ENCODE results near the gene SLC5A5. TPM values are rescaled to one million over a fixed set of nuclear protein-coding genes. Genes with fewer than 3 reads are reported as not detected.
A peak's percentile ranks its signal among the peaks of the same experiment; 100 is the strongest.
"Not testable (repeated sequence)": the region's sequence is repeated elsewhere in the genome, so short reads cannot be mapped to it uniquely, and the experiment has no call there.

The SLC5A5 gene
- total RNA-seq, 2 donors from 2014 or later, result not detected

DNA sequence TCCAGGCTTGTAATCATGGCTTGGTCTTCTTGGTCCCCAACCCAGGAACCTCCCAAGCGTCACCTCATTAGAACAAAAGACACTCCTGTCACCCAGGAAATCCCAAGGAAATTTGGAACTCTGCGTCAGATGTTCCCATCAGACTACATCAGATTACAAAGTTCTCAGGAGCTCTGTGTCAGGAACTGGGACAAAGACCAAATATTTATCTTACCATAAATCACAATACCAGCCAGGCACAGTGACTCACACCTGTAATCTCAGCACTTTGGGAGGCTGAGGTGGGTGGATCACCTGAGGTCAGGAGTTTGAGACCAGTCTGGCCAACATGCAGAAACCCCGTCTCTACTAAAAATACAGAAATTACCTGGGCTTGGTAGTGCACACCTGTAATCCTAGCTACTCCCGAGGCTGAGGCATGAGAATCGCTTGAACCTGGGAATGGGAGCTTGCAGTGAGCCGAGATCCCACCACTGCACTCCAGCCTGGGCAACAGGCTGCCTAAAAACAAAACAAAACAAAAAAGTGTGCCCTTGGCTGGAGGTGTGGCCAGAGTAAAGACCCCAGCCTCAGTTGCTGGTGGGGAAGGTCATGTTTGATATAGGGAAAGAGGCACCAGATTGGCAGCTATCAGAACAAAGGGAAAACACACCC, 44.3 kb downstream of the SLC5A5 start:
- Histone ChIP-seq H3K36me3 (no peaks in the 10 kb centered on the region), H3K4me3 (no peak overlapping the region), H3K9me3 (no peaks in the 10 kb centered on the region), H3K27me3 (no peaks in the 10 kb centered on the region), H3K9ac (ENCODE audit: low read depth in 2 of 2, low read length in 2 of 2) (no peak overlapping the region), H3K4me1 (no peaks in the 10 kb centered on the region), H3K27ac (no peak overlapping the region)
- peak; percentile 25 for DNase-seq
- intact Hi-C loops (cut with DNase I), result no loop called here
- TF ChIP-seq, protein P1, sequence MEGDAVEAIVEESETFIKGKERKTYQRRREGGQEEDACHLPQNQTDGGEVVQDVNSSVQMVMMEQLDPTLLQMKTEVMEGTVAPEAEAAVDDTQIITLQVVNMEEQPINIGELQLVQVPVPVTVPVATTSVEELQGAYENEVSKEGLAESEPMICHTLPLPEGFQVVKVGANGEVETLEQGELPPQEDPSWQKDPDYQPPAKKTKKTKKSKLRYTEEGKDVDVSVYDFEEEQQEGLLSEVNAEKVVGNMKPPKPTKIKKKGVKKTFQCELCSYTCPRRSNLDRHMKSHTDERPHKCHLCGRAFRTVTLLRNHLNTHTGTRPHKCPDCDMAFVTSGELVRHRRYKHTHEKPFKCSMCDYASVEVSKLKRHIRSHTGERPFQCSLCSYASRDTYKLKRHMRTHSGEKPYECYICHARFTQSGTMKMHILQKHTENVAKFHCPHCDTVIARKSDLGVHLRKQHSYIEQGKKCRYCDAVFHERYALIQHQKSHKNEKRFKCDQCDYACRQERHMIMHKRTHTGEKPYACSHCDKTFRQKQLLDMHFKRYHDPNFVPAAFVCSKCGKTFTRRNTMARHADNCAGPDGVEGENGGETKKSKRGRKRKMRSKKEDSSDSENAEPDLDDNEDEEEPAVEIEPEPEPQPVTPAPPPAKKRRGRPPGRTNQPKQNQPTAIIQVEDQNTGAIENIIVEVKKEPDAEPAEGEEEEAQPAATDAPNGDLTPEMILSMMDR (IDR thresholded peaks at IDR 0.05), result no peak

DNA sequence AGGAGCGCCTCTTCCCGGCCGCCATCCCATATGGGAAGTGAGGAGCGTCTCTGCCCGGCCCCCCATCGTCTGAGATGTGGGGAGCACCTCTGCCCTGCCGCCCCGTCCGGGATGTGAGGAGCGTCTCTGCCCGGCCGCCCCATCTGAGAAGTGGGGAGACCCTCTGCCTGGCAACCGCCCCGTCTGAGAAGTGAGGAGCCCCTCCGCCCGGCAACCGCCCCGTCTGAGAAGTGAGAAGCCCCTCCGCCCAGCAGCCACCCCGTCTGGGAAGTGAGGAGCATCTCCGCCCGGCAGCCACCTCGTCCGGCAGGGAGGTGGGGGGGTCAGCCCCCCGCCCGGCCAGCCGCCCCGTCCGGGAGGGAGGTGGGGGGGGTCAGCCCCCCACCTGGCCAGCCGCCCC, 46.4 kb downstream of the SLC5A5 start:
- DNase-seq; H3K27me3 ChIP-seq; H3K4me3 ChIP-seq; intact Hi-C loops (cut with DNase I); H3K36me3 ChIP-seq; H3K9ac ChIP-seq (ENCODE audit: low read depth in 2 of 2, low read length in 2 of 2); H3K27ac ChIP-seq; H3K9me3 ChIP-seq; H3K4me1 ChIP-seq: not testable (repeated sequence)

DNA sequence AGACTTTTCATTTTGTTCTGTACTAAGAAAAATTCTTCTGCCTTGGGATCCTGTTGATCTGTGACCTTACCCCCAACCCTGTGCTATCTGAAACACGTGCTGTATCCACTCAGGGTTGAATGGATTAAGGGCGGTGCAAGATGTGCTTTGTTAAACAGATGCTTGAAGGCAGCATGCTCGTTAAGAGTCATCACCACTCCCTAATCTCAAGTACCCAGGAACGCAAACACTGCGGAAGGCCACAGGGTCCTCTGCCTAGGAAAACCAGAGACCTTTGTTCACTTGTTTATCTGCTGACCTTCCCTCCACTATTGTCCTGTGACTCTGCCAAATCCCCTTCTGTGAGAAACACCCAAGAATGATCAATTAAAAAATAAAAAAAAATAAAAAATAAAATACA, 47.4 kb downstream of the SLC5A5 start:
- intact Hi-C loops (cut with DNase I); H3K27me3 ChIP-seq; H3K36me3 ChIP-seq; H3K27ac ChIP-seq; H3K4me3 ChIP-seq; H3K9me3 ChIP-seq; DNase-seq; H3K4me1 ChIP-seq; H3K9ac ChIP-seq (ENCODE audit: low read depth in 2 of 2, low read length in 2 of 2): not testable (repeated sequence)

DNA sequence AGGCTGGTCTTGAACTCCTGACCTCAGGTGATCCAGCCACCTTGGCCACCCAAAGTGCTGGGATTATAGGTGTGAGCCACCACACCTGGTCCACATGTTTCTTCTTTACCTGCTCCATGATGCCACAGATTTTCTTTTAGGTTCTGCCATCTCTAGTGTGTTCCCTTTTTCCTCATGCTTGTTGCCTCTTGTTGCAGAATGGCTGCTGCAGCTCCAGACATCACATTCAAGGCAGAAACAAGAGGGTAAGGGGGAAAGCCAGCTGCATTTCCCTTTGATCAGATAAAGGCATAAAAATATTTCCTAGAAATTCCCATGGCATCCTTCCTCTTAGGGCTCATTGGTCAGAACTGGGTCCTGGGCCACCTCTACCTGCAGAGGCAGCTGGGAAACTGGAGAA, 48.8 kb downstream of the SLC5A5 start:
- intact Hi-C loops (cut with DNase I), result no loop called here
- Histone ChIP-seq H3K27me3 (no peaks in the 10 kb centered on the region), H3K4me1 (no peaks in the 10 kb centered on the region), H3K9ac (ENCODE audit: low read depth in 2 of 2, low read length in 2 of 2) (no peak overlapping the region), H3K36me3 (no peaks in the 10 kb centered on the region), H3K27ac (no peak overlapping the region), H3K4me3 (no peak overlapping the region), H3K9me3 (no peaks in the 10 kb centered on the region)
- TF ChIP-seq, protein P1 (IDR thresholded peaks at IDR 0.05), result no peak
- no peak for DNase-seq

DNA sequence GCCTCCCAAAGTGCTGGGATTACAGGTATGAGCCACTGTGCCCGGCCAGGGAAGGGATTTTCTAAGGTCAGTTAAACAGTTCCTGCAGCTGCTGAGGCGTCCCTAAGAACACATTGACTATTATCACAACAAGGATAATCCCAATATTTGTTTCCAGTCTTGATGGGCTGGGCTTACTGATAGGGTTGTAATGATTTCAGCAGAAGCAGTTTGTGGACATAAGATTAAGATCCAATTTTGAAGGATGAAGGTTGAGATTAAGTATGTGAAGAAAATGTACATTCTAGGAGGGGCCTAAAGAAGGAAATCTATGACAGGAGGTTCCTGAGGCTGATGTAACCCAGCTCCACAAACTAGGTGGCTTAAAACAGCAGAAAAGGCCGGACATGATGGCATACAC, 50.4 kb downstream of the SLC5A5 start:
- Histone ChIP-seq H3K9me3 (no peaks in the 10 kb centered on the region), H3K9ac (ENCODE audit: low read depth in 2 of 2, low read length in 2 of 2) (no peak overlapping the region), H3K36me3 (no peaks in the 10 kb centered on the region), H3K4me1 (no peaks in the 10 kb centered on the region), H3K27ac (no peak overlapping the region), H3K4me3 (no peak overlapping the region), H3K27me3 (no peaks in the 10 kb centered on the region)
- intact Hi-C loops (cut with DNase I), result no loop called here
- DNase-seq, result no peak
- TF ChIP-seq, protein P1 (IDR thresholded peaks at IDR 0.05), result no peak

DNA sequence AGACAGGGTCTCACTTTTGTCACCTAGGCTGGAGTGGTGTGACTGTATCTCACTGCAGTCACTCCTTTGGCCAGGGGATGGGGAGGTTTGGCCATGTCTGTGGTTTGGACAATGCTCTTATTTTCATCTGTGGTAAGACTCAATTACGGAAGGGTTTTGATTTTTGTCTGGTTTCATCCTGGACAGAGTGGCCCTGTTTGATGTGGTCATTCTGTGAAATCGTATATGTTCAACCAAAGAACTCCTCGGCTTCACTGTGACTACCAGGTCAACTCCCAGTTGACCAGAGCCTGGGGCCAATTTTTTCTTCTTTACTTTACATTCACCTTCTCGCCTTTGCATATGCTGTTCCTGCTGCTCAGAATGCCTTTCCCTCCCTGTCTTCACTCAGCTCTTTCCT, 54.3 kb downstream of the SLC5A5 start:
- Histone ChIP-seq H3K4me3 (no peak overlapping the region), H3K9ac (ENCODE audit: low read depth in 2 of 2, low read length in 2 of 2) (no peak overlapping the region), H3K9me3 (no peaks in the 10 kb centered on the region), H3K27me3 (no peaks in the 10 kb centered on the region), H3K36me3 (no peaks in the 10 kb centered on the region), H3K27ac (no peak overlapping the region), H3K4me1 (no peaks in the 10 kb centered on the region)
- TF ChIP-seq, protein P1 (IDR thresholded peaks at IDR 0.05), result no peak
- DNase-seq, result no peak
- intact Hi-C loops (cut with DNase I), result no loop called here

Measured in colonic mucosa (tissue), 4 donors.